Gastroesophageal sphincter (tissue), 4 donors: ENCODE data around the gene AKT3. TPM values are rescaled to one million over a fixed set of nuclear protein-coding genes. Genes with fewer than 3 reads are reported as not detected.
A peak's percentile ranks its signal among the peaks of the same experiment; 100 is the strongest.

Source experiments
- ATAC-seq: fragments of 150-250 bp; one replicate; pipeline ENCODE4 v1.9.1; 2016; ENCODE audit warnings: mild to moderate bottlenecking, moderate library complexity
- H3K27ac ChIP-seq, 4 donors: fragments of 200-600 bp; sonication (generic) in 3 of 4; 1 replicate in 3 of 4; 2 replicates in 1 of 4; pipeline ENCODE4 v1.5.1; 2016 to 2019
- H3K27me3 ChIP-seq: fragments of 200-600 bp; sonication (generic); one replicate; pipeline ENCODE4 v1.5.1; 2019
- H3K36me3 ChIP-seq, 2 donors: fragments of 200-600 bp; sonication (generic); one replicate each; pipeline ENCODE4 v1.5.1; 2019; ENCODE audit warnings: control low read depth in 1 of 2
- H3K4me1 ChIP-seq, 3 donors: fragments of 200-600 bp; sonication (generic); 1 replicate in 2 of 3; 2 replicates in 1 of 3; pipeline ENCODE4 v1.5.1; 2016 to 2019; ENCODE audit warnings: control low read depth in 2 of 3
- H3K4me3 ChIP-seq, 2 donors: fragments of 200-600 bp; sonication (generic); one replicate each; pipeline ENCODE4 v1.5.1; 2019; ENCODE audit warnings: mild to moderate bottlenecking in 1 of 2, moderate library complexity in 1 of 2
- H3K9me3 ChIP-seq, 3 donors: fragments of 200-600 bp; sonication (generic); one replicate each; pipeline ENCODE4 v1.5.1; 2017 to 2019; ENCODE audit warnings: control low read depth in 2 of 3
- CTCF ChIP-seq, 4 experiments: fragments of 200-600 bp in 2 of 4; fragments of 450-650 bp in 2 of 4; sonication (generic) in 1 of 4; IDR thresholded peaks; one replicate each; pipeline ENCODE4 v1.5.1; 2017 to 2019; ENCODE audit warnings: antibody characterized with exemption in 4 of 4, mild to moderate bottlenecking in 2 of 4, moderate library complexity in 2 of 4
- EP300 ChIP-seq: sonication (generic); formaldehyde crosslinking; IDR thresholded peaks from one replicate; pipeline ENCODE4 v1.6.1; 2017; ENCODE audit warnings: antibody characterized with exemption, mild to moderate bottlenecking
- POLR2A ChIP-seq, 2 donors: fragments of 450-650 bp; IDR thresholded peaks; one replicate each; pipeline ENCODE4 v1.6.1; 2017; ENCODE audit warnings: antibody characterized with exemption in 2 of 2, mild to moderate bottlenecking in 2 of 2, moderate library complexity in 1 of 2
- POLR2AphosphoS5 ChIP-seq: sonication (generic); formaldehyde crosslinking; IDR thresholded peaks from one replicate; pipeline ENCODE4 v1.6.1; 2017; ENCODE audit warnings: antibody characterized with exemption
- WGBS, 2 donors: methylation state at CpG; one replicate each; pipeline ENCODE4 v1.1.5; 2018; ENCODE audit warnings: low coverage in 1 of 2; 5-methylcytosine and 5-hydroxymethylcytosine counted together
- total RNA-seq, 4 donors: library from RNA; depleted of rRNA; stranded (reverse); fragments of >200 nt; gene quantifications; one replicate each; pipeline ENCODE4 v1.1.0, GENCODE V29; 2016

Gene AKT3
- total RNA-seq, 4 donors from 2014 or later: 72.8 to 102 (median 89.3) TPM

DNA sequence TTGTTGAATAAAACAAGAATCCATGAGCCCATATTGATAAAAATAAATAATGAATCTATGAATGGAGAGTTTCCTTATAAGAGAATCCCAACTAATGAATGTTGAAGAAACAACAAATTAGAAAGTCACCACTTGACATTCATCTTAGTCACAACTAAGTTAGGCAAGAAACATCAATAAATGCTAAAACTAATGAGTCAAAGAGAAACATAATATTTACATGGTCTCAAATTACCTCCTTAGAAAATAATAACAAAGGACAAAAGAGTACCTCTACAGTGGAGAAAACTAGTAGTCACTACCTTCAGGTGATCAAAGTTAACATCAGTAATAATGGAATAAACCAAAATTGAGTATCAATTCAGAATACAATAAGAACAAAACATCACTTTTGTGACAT is 93.5 kb downstream of the AKT3 start:
- ATAC-seq: no peak

GRCh38 chr1:243754348-243754747 is 95.7 kb downstream of the AKT3 start:
- no peak for ATAC-seq
- no peaks in the 10 kb centered on the region for H3K36me3 ChIP-seq
- no peak overlapping the region for H3K27ac ChIP-seq
- H3K27me3 ChIP-seq: no peaks in the 10 kb centered on the region
- no peak overlapping the region for H3K4me3 ChIP-seq
- peaks cover 3 to 28% (median 10%) of the 10 kb centered on the region in 3 donors for H3K4me1 ChIP-seq
- TF ChIP-seq POLR2A (IDR thresholded peaks at IDR 0.05): no peak
- no peak for TF ChIP-seq EP300
- no peak for TF ChIP-seq POLR2AphosphoS5
- no peak for TF ChIP-seq CTCF (IDR thresholded peaks at IDR 0.05)
- no CpG with 5 or more reads among the region's 6 CpGs for WGBS, 2 donors
- H3K9me3 ChIP-seq: no peaks in the 10 kb centered on the region

More for the DNA sequence above, 93.5 kb downstream of the AKT3 start:
- Histone ChIP-seq H3K36me3 (no peaks in the 10 kb centered on the region), H3K4me1 (peaks cover 3 to 34% (median 6%) of the 10 kb centered on the region in 3 donors), H3K9me3 (no peaks in the 10 kb centered on the region), H3K4me3 (no peak overlapping the region), H3K27me3 (no peaks in the 10 kb centered on the region), H3K27ac (no peak overlapping the region)
- TF ChIP-seq EP300 (no peak), POLR2A (IDR thresholded peaks at IDR 0.05) (no peak), POLR2AphosphoS5 (no peak), CTCF (IDR thresholded peaks at IDR 0.05) (no peak)

DNA sequence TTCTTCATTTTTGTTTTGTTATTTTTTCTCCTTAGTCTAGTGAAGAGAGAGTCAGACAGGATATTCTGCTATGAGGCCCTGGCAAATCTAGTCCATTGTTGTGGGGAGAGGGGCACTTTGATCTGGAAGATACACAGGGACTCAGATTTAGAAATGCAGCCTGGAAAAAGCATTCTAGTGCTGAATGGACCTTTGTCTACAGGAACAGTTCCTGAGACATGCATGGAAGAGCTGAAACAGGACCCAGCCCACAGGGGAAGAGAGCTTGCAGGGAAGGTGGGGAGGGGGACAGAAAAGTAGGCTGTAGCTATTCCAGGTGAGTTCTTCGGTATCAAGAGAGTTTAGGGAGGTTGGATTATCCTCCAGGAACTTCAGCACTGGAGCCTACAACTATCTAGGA is 98.5 kb downstream of the AKT3 start:
- H3K27ac ChIP-seq: no peak overlapping the region
- no peaks in the 10 kb centered on the region for H3K36me3 ChIP-seq
- TF ChIP-seq CTCF (IDR thresholded peaks at IDR 0.05): no peak
- TF ChIP-seq EP300: no peak
- TF ChIP-seq POLR2A (IDR thresholded peaks at IDR 0.05): no peak
- no peak for ATAC-seq
- H3K9me3 ChIP-seq: no peaks in the 10 kb centered on the region
- H3K4me3 ChIP-seq: no peak overlapping the region
- no peaks in the 10 kb centered on the region for H3K27me3 ChIP-seq
- 91 to 100% methylated on average over 1 of the region's 1 CpG for WGBS, 2 donors
- H3K4me1 ChIP-seq: peaks cover 3 to 47% (median 10%) of the 10 kb centered on the region in 3 donors

DNA sequence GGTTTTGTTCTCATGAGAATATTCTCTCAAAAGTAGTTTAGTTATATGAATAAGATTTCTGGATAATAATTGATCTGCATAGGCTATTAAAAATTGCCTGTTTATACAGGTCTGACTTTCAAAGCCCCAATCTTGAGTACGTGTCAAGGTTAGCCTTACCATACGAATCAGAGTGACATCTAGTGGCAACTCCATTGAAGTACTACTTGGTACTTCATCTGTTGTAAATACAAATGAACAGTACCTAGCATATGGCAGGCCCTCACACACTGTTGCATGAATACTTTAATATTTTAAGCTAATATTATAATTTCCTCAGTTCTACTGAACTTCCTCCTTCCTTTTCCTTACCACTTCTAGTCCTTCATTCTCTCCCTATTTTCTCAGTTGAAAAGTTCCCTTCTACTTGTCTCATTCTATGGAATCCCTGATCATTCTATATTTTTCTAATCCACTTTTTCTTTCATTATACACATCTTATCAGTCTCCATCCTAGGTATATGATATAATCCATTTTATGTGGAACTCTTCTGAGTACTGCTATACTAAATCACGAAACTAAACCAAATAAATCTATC is 101.2 kb downstream of the AKT3 start:
- no peaks in the 10 kb centered on the region for H3K9me3 ChIP-seq
- no peaks in the 10 kb centered on the region for H3K27me3 ChIP-seq
- no peak overlapping the region for H3K4me3 ChIP-seq
- no peaks in the 10 kb centered on the region for H3K36me3 ChIP-seq
- TF ChIP-seq CTCF (IDR thresholded peaks at IDR 0.05): peak; percentile 61 to 83 (median 78)
- TF ChIP-seq POLR2A (IDR thresholded peaks at IDR 0.05): no peak
- peak; percentile 36 for TF ChIP-seq POLR2AphosphoS5
- H3K4me1 ChIP-seq: peaks cover 3 to 49% (median 10%) of the 10 kb centered on the region in 3 donors
- no peak overlapping the region for H3K27ac ChIP-seq
- 23 to 33% methylated on average over 3 of the region's 3 CpGs for WGBS, 2 donors
- ATAC-seq: peak; percentile 75

GRCh38 chr1:243748227-243748626 is 101.8 kb downstream of the AKT3 start:
- no peaks in the 10 kb centered on the region for H3K27me3 ChIP-seq
- H3K4me1 ChIP-seq: peaks cover 3 to 49% (median 10%) of the 10 kb centered on the region in 3 donors
- no peak overlapping the region for H3K4me3 ChIP-seq
- no peak overlapping the region for H3K27ac ChIP-seq
- ATAC-seq: no peak
- H3K36me3 ChIP-seq: no peaks in the 10 kb centered on the region
- no peak for TF ChIP-seq POLR2AphosphoS5
- no peak for TF ChIP-seq POLR2A (IDR thresholded peaks at IDR 0.05)
- TF ChIP-seq CTCF (IDR thresholded peaks at IDR 0.05): no peak
- no peak for TF ChIP-seq EP300
- no peaks in the 10 kb centered on the region for H3K9me3 ChIP-seq
